HG03097 (cell line): ENCODE data around the gene LST1.

Experiments used
- ATAC-seq: cut with Tn5 transposase; IDR thresholded peaks from one replicate; pipeline ENCODE4 v1.9.1; 2021; ENCODE audit not compliant: unreplicated experiment, low FRiP score

The LST1 gene

DNA sequence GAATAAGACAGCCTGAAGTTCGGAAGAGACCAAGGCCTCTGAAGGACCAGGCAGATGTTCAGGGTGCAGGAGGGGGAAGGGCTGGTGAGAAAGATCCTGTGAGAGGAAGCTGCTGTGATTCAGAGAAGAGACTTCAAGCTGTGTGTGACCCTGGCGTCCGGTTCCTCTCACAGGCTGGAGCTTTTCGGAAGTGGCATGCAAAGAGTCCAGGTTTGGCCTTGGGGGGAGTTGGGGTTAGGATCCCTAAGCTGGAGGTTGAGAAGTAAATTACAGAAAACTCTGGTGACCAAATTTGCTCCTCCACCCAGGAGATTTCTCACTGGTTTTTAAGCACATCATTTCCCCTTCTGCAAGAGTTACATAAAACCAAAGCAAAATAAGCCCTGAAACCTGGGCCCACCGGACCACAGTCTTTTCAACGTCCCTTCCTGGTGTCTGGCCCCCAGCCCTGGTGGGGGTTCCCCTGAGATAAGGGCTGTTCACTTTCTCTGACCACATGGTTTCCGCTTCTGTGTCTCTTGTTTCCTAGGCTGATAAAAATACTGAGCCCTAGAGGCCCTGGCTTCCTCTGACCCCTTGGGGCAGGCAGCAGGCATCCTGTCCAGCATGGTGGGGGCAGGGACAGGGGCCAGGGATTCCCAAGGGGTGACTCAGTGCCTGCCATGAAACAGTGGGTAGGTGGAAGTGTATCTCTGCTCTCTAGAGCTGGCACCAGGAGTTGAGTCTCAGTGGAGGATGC lies 25.9 kb upstream of the LST1 start:
- peak; percentile 60 for ATAC-seq

DNA sequence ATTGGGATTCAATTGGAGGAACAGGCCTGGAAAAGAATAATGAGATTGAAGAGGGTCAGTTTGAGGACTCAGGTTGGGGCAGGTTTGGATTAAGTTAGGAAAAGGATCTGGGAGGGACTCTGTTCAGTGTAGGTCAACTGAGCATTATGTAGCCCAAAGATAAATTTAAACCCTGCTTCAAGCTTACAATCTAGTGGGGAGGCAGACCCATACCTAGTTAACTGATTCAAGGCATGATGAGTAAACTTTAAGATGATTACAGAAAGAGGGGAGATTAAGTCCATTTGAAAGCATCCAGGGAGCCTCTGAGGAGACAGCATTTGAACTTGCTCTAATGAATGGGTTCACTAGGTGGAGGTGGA lies 25.4 kb upstream of the LST1 start:
- ATAC-seq = no peak

DNA sequence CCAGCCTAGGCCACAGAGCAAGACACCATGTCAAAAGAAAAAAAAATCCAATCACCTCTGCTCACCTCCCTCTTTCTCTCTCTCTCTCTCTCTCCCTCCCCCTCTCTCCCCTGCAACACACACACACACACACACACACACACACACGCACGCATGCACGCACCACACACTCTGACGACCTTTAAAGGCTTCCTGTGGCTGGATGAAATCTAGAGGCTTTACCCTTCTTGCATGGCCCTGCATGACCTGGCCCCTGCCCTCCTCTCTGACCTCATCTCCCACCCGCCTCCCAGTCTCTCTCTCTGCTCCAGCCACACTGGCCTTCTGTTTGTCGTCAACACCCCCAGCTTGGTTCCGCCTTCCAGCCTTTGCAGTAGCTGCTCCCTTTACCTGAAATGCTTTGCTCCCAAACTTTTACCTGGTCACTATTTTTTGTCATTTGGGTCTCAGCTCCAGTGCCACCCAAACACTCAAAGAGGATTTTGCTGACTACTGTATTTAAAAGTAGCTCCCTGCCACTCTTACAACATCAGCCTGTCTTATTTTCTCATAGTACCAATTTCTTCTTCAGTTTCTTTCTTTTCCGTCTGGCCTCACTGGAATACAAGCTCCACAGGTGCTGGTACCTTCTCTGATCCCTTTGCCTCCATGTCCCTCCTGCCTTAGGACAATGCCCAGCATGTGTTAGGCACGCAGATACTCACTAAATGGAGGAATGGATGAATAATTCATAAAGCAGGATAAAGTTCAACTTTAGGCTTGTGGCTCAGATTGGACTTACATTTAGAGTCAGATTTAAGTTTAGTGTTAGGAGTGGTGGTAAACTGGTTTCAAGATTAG lies 18.3 kb upstream of the LST1 start:
- no peak for ATAC-seq

DNA sequence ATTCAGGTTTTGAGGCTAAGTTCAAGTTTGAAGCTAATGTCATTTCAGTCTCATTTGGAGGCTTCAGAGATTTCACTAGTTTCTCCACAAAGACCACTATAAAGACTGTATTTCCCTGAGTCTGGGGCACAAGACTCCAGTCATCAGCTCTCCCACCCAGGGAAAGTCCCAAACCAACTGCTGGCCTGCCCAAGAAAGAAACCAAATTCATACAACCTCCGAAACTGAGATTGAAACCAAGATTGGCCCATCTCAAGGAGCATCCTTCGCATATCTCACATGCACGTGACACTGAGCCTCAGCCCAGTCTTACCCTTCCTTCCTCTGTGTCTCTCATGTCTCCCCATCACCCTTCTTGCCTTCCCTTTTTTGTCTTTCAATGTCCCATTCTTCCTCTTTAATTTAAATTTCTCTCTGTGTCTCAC lies 17.5 kb upstream of the LST1 start:
- ATAC-seq = peak; percentile 67

DNA sequence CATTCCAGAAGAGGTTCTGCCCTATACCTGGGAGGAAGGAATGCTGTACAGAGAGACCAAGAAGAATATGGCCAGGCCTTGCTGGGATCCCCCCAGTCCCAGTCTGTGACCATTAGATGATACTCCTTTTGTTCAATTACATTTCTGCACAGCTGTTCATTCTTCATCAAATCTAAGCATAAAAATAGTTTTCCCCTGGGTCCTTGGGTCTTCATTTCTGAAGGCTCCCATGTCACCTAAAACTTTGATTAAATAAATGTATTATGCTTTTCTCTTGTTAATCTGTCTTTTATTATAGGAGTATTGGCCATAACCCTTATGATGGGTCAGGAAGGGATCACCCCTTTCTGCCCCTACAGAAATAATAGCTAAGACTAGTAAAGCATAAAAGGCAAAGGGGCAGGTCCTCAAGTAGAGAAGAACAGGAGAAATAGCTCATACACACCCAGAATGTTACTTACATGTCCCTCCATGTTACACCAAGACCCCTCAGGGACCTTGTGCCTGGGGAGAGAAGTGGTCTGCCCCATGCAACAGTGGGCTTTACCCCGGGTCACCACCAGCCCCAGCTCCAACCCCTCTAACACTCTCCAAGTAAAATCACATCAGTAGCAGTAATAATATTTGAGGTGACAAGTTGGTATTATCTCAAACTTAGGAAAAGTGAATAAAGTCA lies 16.1 kb upstream of the LST1 start:
- no peak for ATAC-seq

DNA sequence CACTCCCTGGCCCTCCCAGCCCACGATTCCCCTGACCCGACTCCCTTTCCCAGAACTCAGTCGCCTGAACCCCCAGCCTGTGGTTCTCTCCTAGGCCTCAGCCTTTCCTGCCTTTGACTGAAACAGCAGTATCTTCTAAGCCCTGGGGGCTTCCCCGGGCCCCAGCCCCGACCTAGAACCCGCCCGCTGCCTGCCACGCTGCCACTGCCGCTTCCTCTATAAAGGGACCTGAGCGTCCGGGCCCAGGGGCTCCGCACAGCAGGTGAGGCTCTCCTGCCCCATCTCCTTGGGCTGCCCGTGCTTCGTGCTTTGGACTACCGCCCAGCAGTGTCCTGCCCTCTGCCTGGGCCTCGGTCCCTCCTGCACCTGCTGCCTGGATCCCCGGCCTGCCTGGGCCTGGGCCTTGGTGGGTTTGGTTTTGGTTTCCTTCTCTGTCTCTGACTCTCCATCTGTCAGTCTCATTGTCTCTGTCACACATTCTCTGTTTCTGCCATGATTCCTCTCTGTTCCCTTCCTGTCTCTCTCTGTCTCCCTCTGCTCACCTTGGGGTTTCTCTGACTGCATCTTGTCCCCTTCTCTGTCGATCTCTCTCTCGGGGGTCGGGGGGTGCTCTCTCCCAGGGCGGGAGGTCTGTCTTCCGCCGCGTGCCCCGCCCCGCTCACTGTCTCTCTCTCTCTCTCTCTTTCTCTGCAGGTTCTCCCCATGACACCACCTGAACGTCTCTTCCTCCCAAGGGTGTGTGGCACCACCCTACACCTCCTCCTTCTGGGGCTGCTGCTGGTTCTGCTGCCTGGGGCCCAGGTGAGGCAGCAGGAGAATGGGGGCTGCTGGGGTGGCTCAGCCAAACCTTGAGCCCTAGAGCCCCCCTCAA lies 13.8 kb upstream of the LST1 start, which contains the start of gene LTA:
Gene LTA (plus strand): TSS at position 249 of the 871 bp plus-strand sequence. CDS start 454 bp downstream, at position 703.
- peak; percentile 40 for ATAC-seq

DNA sequence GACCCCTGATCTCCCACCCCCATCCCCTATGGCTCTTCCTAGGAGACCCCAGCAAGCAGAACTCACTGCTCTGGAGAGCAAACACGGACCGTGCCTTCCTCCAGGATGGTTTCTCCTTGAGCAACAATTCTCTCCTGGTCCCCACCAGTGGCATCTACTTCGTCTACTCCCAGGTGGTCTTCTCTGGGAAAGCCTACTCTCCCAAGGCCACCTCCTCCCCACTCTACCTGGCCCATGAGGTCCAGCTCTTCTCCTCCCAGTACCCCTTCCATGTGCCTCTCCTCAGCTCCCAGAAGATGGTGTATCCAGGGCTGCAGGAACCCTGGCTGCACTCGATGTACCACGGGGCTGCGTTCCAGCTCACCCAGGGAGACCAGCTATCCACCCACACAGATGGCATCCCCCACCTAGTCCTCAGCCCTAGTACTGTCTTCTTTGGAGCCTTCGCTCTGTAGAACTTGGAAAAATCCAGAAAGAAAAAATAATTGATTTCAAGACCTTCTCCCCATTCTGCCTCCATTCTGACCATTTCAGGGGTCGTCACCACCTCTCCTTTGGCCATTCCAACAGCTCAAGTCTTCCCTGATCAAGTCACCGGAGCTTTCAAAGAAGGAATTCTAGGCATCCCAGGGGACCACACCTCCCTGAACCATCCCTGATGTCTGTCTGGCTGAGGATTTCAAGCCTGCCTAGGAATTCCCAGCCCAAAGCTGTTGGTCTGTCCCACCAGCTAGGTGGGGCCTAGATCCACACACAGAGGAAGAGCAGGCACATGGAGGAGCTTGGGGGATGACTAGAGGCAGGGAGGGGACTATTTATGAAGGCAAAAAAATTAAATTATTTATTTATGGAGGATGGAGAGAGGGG lies 12.6 kb upstream of the LST1 start:
- ATAC-seq = no peak

DNA sequence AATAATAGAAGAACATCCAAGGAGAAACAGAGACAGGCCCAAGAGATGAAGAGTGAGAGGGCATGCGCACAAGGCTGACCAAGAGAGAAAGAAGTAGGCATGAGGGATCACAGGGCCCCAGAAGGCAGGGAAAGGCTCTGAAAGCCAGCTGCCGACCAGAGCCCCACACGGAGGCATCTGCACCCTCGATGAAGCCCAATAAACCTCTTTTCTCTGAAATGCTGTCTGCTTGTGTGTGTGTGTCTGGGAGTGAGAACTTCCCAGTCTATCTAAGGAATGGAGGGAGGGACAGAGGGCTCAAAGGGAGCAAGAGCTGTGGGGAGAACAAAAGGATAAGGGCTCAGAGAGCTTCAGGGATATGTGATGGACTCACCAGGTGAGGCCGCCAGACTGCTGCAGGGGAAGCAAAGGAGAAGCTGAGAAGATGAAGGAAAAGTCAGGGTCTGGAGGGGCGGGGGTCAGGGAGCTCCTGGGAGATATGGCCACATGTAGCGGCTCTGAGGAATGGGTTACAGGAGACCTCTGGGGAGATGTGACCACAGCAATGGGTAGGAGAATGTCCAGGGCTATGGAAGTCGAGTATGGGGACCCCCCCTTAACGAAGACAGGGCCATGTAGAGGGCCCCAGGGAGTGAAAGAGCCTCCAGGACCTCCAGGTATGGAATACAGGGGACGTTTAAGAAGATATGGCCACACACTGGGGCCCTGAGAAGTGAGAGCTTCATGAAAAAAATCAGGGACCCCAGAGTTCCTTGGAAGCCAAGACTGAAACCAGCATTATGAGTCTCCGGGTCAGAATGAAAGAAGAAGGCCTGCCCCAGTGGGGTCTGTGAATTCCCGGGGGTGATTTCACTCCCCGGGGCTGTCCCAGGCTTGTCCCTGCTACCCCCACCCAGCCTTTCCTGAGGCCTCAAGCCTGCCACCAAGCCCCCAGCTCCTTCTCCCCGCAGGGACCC lies 11.7 kb upstream of the LST1 start:
- ATAC-seq = no peak

DNA sequence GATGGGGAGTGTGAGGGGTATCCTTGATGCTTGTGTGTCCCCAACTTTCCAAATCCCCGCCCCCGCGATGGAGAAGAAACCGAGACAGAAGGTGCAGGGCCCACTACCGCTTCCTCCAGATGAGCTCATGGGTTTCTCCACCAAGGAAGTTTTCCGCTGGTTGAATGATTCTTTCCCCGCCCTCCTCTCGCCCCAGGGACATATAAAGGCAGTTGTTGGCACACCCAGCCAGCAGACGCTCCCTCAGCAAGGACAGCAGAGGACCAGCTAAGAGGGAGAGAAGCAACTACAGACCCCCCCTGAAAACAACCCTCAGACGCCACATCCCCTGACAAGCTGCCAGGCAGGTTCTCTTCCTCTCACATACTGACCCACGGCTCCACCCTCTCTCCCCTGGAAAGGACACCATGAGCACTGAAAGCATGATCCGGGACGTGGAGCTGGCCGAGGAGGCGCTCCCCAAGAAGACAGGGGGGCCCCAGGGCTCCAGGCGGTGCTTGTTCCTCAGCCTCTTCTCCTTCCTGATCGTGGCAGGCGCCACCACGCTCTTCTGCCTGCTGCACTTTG lies 10.7 kb upstream of the LST1 start, which contains the start of gene TNF:
Gene TNF (plus strand): TSS at position 231 of the 567 bp plus-strand sequence. CDS start 177 bp downstream, at position 408.
- ATAC-seq = no peak

DNA sequence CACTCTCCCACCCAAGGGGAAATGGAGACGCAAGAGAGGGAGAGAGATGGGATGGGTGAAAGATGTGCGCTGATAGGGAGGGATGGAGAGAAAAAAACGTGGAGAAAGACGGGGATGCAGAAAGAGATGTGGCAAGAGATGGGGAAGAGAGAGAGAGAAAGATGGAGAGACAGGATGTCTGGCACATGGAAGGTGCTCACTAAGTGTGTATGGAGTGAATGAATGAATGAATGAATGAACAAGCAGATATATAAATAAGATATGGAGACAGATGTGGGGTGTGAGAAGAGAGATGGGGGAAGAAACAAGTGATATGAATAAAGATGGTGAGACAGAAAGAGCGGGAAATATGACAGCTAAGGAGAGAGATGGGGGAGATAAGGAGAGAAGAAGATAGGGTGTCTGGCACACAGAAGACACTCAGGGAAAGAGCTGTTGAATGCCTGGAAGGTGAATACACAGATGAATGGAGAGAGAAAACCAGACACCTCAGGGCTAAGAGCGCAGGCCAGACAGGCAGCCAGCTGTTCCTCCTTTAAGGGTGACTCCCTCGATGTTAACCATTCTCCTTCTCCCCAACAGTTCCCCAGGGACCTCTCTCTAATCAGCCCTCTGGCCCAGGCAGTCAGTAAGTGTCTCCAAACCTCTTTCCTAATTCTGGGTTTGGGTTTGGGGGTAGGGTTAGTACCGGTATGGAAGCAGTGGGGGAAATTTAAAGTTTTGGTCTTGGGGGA lies 10.0 kb upstream of the LST1 start:
- no peak for ATAC-seq

DNA sequence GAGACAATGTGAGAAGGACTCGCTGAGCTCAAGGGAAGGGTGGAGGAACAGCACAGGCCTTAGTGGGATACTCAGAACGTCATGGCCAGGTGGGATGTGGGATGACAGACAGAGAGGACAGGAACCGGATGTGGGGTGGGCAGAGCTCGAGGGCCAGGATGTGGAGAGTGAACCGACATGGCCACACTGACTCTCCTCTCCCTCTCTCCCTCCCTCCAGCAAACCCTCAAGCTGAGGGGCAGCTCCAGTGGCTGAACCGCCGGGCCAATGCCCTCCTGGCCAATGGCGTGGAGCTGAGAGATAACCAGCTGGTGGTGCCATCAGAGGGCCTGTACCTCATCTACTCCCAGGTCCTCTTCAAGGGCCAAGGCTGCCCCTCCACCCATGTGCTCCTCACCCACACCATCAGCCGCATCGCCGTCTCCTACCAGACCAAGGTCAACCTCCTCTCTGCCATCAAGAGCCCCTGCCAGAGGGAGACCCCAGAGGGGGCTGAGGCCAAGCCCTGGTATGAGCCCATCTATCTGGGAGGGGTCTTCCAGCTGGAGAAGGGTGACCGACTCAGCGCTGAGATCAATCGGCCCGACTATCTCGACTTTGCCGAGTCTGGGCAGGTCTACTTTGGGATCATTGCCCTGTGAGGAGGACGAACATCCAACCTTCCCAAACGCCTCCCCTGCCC lies 9.0 kb upstream of the LST1 start:
- no peak for ATAC-seq

DNA sequence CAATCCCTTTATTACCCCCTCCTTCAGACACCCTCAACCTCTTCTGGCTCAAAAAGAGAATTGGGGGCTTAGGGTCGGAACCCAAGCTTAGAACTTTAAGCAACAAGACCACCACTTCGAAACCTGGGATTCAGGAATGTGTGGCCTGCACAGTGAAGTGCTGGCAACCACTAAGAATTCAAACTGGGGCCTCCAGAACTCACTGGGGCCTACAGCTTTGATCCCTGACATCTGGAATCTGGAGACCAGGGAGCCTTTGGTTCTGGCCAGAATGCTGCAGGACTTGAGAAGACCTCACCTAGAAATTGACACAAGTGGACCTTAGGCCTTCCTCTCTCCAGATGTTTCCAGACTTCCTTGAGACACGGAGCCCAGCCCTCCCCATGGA lies 8.5 kb upstream of the LST1 start:
- no peak for ATAC-seq

DNA sequence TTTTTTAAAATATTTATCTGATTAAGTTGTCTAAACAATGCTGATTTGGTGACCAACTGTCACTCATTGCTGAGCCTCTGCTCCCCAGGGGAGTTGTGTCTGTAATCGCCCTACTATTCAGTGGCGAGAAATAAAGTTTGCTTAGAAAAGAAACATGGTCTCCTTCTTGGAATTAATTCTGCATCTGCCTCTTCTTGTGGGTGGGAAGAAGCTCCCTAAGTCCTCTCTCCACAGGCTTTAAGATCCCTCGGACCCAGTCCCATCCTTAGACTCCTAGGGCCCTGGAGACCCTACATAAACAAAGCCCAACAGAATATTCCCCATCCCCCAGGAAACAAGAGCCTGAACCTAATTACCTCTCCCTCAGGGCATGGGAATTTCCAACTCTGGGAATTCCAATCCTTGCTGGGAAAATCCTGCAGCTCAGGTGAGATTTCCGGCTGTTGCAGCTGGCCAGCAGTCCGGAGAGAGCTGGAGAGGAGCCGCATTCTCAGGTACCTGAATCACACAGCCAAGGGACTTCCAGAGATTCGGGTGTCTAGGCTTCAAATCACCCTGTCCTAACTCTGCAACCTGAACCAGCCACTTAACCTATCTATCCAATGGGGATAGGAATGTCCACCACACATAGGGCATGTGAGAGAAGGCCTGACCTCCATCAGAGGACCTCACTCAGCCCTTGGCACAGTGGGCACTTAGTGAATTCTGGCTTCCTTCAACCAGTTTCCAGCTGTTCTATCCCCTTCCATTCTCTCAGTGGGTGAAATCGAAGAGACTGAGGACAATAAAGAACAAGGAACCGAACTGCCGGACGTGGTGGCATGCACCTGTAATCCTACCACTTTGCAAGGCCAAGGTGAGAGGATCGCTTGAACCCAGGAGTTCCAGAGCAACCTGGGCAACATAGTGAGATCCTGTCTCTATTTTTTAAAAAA lies 7.6 kb upstream of the LST1 start:
- no peak for ATAC-seq

DNA sequence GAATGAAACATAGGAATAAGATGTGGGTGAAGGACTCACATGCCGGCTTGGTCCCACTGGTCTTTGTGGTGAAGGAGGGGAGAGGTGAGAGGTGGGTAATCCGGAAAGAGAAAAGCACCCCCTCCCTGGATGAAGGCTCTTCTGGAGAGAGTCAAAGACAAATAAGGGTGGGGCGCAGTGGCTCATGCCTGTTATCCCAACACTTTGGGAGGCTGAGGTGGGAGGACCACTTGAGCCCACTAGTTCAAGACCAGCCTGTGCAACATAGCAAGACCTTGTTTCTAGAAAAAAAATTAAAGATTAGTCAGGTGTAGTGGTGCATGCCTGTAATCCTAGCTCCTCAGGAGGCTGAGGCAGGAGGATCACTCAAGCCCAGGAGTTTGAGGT lies 7.0 kb upstream of the LST1 start:
- no peak for ATAC-seq

DNA sequence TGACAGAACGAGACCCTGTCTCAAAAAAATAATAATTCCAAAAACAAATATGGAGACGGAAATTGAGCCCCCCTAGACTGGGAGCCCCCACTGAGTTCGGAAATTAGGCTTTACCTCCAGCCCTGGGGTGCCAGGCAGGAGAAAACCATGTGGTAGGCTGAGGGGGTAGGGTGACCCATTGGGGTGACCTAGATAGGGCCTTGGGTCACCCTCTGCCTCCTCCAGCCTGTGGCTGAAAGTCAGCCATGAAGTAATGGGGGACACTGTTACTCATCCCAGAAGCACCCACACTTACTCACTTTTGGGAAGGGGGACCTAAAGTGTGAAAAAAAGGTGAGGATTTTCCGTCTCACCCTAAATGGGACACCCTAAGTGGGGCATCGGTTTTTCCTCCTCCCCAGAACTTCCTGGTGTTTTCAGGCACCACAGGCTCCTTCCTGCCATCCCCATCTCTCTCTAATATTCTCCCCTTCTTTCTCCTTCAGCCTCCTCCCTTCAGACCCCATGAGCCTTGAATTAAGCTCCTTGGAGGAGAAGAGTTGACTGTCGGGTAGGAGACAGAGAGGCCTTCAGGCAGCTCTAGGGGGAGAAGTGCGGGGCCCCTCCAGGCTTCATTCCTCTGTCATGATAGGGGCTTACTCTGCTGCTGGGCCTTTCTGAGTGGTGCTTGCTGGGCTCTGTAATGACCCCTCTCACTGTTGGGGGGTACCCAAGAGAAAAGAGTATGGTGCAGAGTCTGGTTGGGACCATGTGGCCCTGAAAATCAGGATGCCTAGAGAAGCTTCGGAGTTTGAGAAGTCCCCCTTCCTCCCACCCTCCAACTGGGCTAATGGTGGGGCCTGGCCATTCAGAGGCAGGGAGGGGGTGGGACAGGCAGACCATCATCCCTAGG lies 6.3 kb upstream of the LST1 start:
- no peak for ATAC-seq
